Heart left ventricle (tissue), 16 donors: ENCODE data around the gene HDAC4. TPM values are rescaled to one million over a fixed set of nuclear protein-coding genes. Genes with fewer than 3 reads are reported as not detected.

Experiments used
- ATAC-seq, 4 donors: fragments of 200-7000 bp; cut with Tn5 transposase; one replicate each; pipeline ENCODE4 v1.9.1; 2020 to 2022; ENCODE audit warnings: moderate library complexity in 4 of 4, mild to moderate bottlenecking in 3 of 4, moderate number of reproducible peaks in 1 of 4
- DNase-seq, 5 donors: peaks; one replicate each; pipeline ENCODE4 v3.0.0-alpha.2; 2020
- H3K27ac ChIP-seq, 12 donors: fragments of 200-600 bp; sonication (generic) in 4 of 12; one replicate each; pipeline versions ENCODE4 v1.5.0 to v1.8.0; 2016 to 2022; ENCODE audit warnings: mild to moderate bottlenecking in 2 of 12
- H3K27me3 ChIP-seq, 9 donors: fragments of 200-600 bp; sonication (generic) in 2 of 9; one replicate each; pipeline versions ENCODE4 v1.5.1 to v1.8.0; 2016 to 2022; ENCODE audit warnings: mild to moderate bottlenecking in 3 of 9
- H3K36me3 ChIP-seq, 9 donors: fragments of 200-600 bp; sonication (generic) in 2 of 9; one replicate each; pipeline versions ENCODE4 v1.5.0 to v1.8.0; 2018 to 2022; ENCODE audit warnings: mild to moderate bottlenecking in 2 of 9
- H3K4me1 ChIP-seq, 12 donors: fragments of 200-600 bp; sonication (generic) in 4 of 12; one replicate each; pipeline versions ENCODE4 v1.5.0 to v1.8.0; 2016 to 2022; ENCODE audit warnings: mild to moderate bottlenecking in 3 of 12
- H3K4me3 ChIP-seq, 12 donors: fragments of 200-600 bp; sonication (generic) in 4 of 12; one replicate each; pipeline versions ENCODE4 v1.5.0 to v1.8.0; 2017 to 2022; ENCODE audit warnings: mild to moderate bottlenecking in 9 of 12, moderate library complexity in 4 of 12
- H3K9me3 ChIP-seq, 12 donors: fragments of 200-600 bp; sonication (generic) in 4 of 12; one replicate each; pipeline versions ENCODE4 v1.5.0 to v1.8.0; 2016 to 2022; ENCODE audit warnings: mild to moderate bottlenecking in 1 of 12
- POLR2A ChIP-seq, 2 donors: fragments of 450-650 bp; IDR thresholded peaks; one replicate each; pipeline ENCODE4 v1.6.1; 2017; ENCODE audit warnings: antibody characterized with exemption in 2 of 2, mild to moderate bottlenecking in 2 of 2, moderate library complexity in 2 of 2
- WGBS, 4 donors: extraction: QIAGEN DNeasy Blood & Tissue Kit in 2 of 4; methylation state at CpG; one replicate each; pipeline versions ENCODE4 v1.1.5 to v1.1.7; 2013 to 2018; 5-methylcytosine and 5-hydroxymethylcytosine counted together
- intact Hi-C, 10 donors: fragments of 100-400 bp; cut with DNase I; formaldehyde crosslinking; loops; one replicate each; pipeline versions ENCODE4 v1.11.1 to v1.14.2; 2022
- polyA plus RNA-seq, 2 donors: library from polyadenylated mRNA; stranded (reverse); fragments of 200-250 nt; gene quantifications; one replicate each; pipeline ENCODE4 v1.2.3, GENCODE V29; 2013
- total RNA-seq, 9 donors: library from RNA; depleted of rRNA in 2 of 9; stranded (reverse); fragments of >200 nt in 2 of 9; fragmentation: NEBNext Ultra II Directional in 3 of 9; extraction: Animal tissue kit (Norgen Biotek cat#: 25700) in 3 of 9; gene quantifications; one replicate each; pipeline versions ENCODE4 v1.1.0 to v1.2.4, GENCODE V29; 2016 to 2023
- TF ChIP-seq, protein P1 (sequence below), 12 donors: fragments of 200-600 bp; sonication (generic) in 4 of 12; IDR thresholded peaks; one replicate each; pipeline versions ENCODE4 v1.5.0 to v1.8.0; 2018 to 2022; ENCODE audit warnings: antibody characterized with exemption in 12 of 12, mild to moderate bottlenecking in 5 of 12
- donor health status: ischemic (EF 13 %, LVEDD 7.1; RV severe dilation, severe dysfunction).
- donor health status: healthy with polysubstance abuse.
- donor health status: DM: no; HTN: yes; CAD: no.
- donor health status: DM: no; HTN: no; CAD: no.
- donor health status: ischemic (EF 25% LVEDD 6.9; RV normal size, moderate dysfunction).
- donor health status: ischemic (EF 25% LVEDD 5.7; RV mildly dilated, moderate dysfunction).
- donor health status: healthy.
- donor health status: DM: yes; HTN: yes; CAD: no.
- donor health status: ischemic (EF 35%, LVEDD 5.7; RV mildly dilated, moderate dysfunction).
- donor health status: nonischemic (EF 11% LVEDD 7.7; RV severe dilation, severe dysfunction).
- donor health status: DM: yes; HTN: yes; CAD: no.
- donor health status: PGD.
- donor health status: ischemic (EF 29% LVEDD 5.4; RV normal size, mild dysfunction).
- donor health status: nonischemic (EF 23%, LVEDD 6.1; RV moderate dilation, normal function).

HDAC4 gene
- total and polyA plus RNA-seq, 11 donors: 13.9 to 37.6 (median 27.5) TPM

DNA sequence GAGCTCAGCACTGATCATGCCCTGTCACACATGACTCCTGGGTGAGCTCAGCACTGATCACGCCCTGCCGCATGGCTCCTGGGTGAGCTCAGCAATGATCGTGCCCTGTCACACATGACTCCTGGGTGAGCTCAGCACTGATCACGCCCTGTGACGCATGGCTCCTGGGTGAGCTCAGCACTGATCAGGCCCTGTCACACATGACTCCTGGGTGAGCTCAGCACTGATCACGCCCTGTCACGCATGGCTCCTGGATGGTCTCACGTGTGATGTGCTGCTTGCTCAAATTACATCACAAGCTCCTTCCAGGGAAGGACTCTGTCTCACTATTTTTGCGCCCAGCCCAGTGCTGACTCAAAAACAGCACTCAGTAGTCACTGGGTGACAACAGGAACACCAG lies 258.0 kb downstream of the HDAC4 start:
- H3K36me3 ChIP-seq: peaks cover 0 to 87% (median 58%) of the 10 kb centered on the region in 9 donors
- no peaks in the 10 kb centered on the region for H3K9me3 ChIP-seq
- ATAC-seq (no peak), DNase-seq (no peak)
- TF ChIP-seq POLR2A (IDR thresholded peaks at IDR 0.05): no peak
- TF ChIP-seq, protein P1, sequence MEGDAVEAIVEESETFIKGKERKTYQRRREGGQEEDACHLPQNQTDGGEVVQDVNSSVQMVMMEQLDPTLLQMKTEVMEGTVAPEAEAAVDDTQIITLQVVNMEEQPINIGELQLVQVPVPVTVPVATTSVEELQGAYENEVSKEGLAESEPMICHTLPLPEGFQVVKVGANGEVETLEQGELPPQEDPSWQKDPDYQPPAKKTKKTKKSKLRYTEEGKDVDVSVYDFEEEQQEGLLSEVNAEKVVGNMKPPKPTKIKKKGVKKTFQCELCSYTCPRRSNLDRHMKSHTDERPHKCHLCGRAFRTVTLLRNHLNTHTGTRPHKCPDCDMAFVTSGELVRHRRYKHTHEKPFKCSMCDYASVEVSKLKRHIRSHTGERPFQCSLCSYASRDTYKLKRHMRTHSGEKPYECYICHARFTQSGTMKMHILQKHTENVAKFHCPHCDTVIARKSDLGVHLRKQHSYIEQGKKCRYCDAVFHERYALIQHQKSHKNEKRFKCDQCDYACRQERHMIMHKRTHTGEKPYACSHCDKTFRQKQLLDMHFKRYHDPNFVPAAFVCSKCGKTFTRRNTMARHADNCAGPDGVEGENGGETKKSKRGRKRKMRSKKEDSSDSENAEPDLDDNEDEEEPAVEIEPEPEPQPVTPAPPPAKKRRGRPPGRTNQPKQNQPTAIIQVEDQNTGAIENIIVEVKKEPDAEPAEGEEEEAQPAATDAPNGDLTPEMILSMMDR (IDR thresholded peaks at IDR 0.05): no peak
- H3K4me1 ChIP-seq: peaks cover 0 to 2% (median 0%) of the 10 kb centered on the region in 12 donors
- no peak overlapping the region for H3K4me3 ChIP-seq
- H3K27me3 ChIP-seq: no peaks in the 10 kb centered on the region
- 94 to 95% (median 95%) methylated on average over 9 of the region's 9 CpGs for WGBS, 4 donors
- intact Hi-C loops: loop anchor here in 2 of 10 donors (10.0 kb wide), 1 partner anchor 252 kb away; no protein-coding TSS in a partner anchor
- peak overlapping the region in 1 of 12 donors; percentile 28 for H3K27ac ChIP-seq

DNA sequence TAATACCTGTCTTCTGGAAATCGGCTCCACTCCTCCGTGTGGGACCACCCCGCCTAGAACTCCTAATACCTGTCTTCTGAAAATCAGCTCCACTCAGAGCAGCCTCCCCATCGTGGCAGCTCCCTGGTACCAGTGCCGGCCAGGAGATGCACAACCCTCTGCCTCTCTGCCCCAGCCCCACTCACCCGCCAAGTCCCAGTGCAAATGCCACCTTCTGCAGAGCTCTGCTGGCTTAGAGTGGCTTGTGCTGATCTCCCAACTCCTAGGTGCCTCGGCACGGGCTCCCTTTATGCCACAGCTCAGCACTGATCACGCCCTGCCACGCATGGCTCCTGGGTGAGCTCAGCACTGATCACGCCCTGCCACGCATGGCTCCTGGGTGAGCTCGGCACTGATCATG lies 258.5 kb downstream of the HDAC4 start:
- Histone ChIP-seq H3K27ac (no peak overlapping the region), H3K9me3 (no peaks in the 10 kb centered on the region), H3K4me1 (peaks cover 0 to 8% (median 0%) of the 10 kb centered on the region in 12 donors), H3K27me3 (no peaks in the 10 kb centered on the region), H3K4me3 (no peak overlapping the region), H3K36me3 (peaks cover 0 to 85% (median 56%) of the 10 kb centered on the region in 9 donors)
- DNase-seq (peak in 1 of 5 donors; percentile 28), ATAC-seq (no peak)
- intact Hi-C loops: loop anchor here in 2 of 10 donors (10.0 kb wide), 1 partner anchor 253 kb away; no protein-coding TSS in a partner anchor
- 95 to 97% (median 96%) methylated on average over 7 to 13 of the region's 13 CpGs for WGBS, 4 donors
- TF ChIP-seq POLR2A (IDR thresholded peaks at IDR 0.05): no peak
- TF ChIP-seq, protein P1 (IDR thresholded peaks at IDR 0.05): no peak

DNA sequence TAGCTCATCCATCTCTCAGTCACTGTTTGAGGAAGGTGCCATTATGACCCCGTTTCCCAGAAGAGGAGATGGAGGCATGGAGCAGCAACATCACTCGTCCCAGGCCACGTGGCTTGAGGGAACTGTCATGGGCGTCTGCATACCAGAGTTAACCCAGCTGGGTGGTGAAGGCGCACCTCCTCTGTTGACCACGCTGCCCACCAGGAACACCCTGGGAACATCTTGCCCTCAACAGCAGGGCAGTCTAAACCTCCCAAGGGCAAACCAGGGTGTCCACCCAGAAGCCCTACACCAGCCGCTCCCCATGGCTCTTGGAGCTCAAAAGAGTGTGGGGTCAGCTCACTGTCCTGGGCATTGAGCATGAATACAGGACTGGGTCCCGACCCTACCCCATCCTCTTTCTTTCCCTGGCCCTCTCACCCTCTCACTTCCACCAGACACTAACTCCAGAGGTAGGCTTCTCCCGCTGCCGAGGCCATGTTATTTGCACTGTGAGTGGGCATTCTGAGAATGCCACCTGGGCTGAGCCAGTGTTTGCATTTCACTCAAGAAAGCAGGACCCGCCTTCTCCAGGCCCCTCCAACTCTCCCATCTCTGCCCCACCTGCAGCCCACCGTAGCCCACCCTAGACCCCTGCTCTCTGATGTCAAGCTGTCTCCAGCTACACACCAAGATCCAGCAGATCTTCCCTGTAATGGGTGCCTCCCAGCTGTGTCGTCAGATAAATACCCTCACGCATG lies 259.6 kb downstream of the HDAC4 start:
- H3K27me3 ChIP-seq: no peaks in the 10 kb centered on the region
- H3K4me3 ChIP-seq: no peak overlapping the region
- peaks cover 0 to 12% (median 0%) of the 10 kb centered on the region in 12 donors for H3K4me1 ChIP-seq
- no peaks in the 10 kb centered on the region for H3K9me3 ChIP-seq
- intact Hi-C loops: loop anchor here in 2 of 10 donors (10.0 kb wide), 1 partner anchor 254 kb away; no protein-coding TSS in a partner anchor
- H3K27ac ChIP-seq: no peak overlapping the region
- WGBS, 4 donors: 94 to 99% (median 96%) methylated on average over 14 of the region's 14 CpGs
- peaks cover 0 to 93% (median 58%) of the 10 kb centered on the region in 9 donors for H3K36me3 ChIP-seq
- DNase-seq (peak in 1 of 5 donors; percentile 19), ATAC-seq (no peak)
- TF ChIP-seq, protein P1 (IDR thresholded peaks at IDR 0.05): no peak
- no peak for TF ChIP-seq POLR2A (IDR thresholded peaks at IDR 0.05)

DNA sequence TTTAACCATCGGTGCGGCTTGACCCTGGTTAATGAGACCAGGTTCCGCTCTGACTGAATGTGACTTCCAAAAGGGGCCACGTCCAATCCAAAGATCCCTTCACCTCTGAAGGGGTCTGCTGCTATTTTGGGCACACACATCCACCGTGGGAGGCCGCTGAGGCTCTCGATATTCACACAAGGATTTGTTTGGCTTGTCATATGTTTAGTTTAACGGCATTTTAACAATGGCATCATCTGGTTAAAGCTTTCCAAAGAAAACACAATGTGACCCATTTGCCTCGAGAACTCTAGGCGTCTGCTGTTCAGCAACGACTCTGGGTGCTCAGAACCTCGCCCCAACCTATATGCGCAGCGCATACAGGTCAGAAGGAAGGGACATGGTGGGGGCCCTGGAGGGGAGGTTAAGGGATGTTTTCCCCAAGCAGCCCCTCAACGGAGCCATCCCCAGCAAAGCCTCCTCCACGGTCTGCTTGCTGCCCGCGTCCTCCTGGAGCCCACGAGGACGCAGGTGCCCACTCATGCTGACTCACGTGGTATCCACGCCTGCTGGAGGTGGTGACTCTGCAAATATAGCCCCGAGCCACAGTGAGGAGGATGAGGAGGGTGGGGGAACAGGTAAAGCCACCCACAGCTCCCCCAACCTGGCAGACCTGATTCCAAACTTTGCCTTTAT lies 260.3 kb downstream of the HDAC4 start:
- TF ChIP-seq, protein P1 (IDR thresholded peaks at IDR 0.05): no peak
- TF ChIP-seq POLR2A (IDR thresholded peaks at IDR 0.05): no peak
- H3K27ac ChIP-seq: no peak overlapping the region
- intact Hi-C loops: loop anchor here in 2 of 10 donors (10.0 kb wide), 1 partner anchor 254 kb away; no protein-coding TSS in a partner anchor
- H3K27me3 ChIP-seq: no peaks in the 10 kb centered on the region
- H3K4me1 ChIP-seq: peaks cover 0 to 12% (median 0%) of the 10 kb centered on the region in 12 donors
- H3K9me3 ChIP-seq: no peaks in the 10 kb centered on the region
- ATAC-seq (no peak), DNase-seq (peak in 1 of 5 donors; percentile 36)
- H3K4me3 ChIP-seq: no peak overlapping the region
- peaks cover 0 to 93% (median 62%) of the 10 kb centered on the region in 9 donors for H3K36me3 ChIP-seq
- 82 to 88% (median 86%) methylated on average over 20 to 23 of the region's 23 CpGs for WGBS, 4 donors
